HL-60/S4 treated with retinoic acid at 250 ng/mL for 4 days and 3 days (cell line): ENCODE measurements around the gene FAM117B.
"Not testable (repeated sequence)": the region's sequence is repeated elsewhere in the genome, so short reads cannot be mapped to it uniquely, and the experiment has no call there.

Experiments used
- in situ Hi-C: fragments of 300-500 bp; cut with MboI; formaldehyde crosslinking; loops from 2 replicates; pipeline ENCODE4 v1.7.0; 2022; ENCODE audit warnings: low sequenced_read_pairs

FAM117B gene

GRCh38 chr2:202700075-202700901 is 65.5 kb downstream of the FAM117B start:
- in situ Hi-C loops, result no loop called here

GRCh38 chr2:202703091-202703490 is 68.3 kb downstream of the FAM117B start:
- in situ Hi-C loops, result no loop called here

GRCh38 chr2:202704248-202704647 is 69.5 kb downstream of the FAM117B start:
- in situ Hi-C loops, result no loop called here

- in situ Hi-C loops, result no loop called here
These were observed 70.8 kb downstream of the FAM117B start for GRCh38 chr2:202705446-202706020.

- in situ Hi-C loops, result not testable (repeated sequence)
These were observed 80.5 kb downstream of the FAM117B start for GRCh38 chr2:202714971-202715935.

GRCh38 chr2:202716114-202716718 is 81.4 kb downstream of the FAM117B start:
- in situ Hi-C loops, result no loop called here

- in situ Hi-C loops, result no loop called here
These were observed 82.3 kb downstream of the FAM117B start for GRCh38 chr2:202716953-202717597.

GRCh38 chr2:202717598-202718310 is 83.0 kb downstream of the FAM117B start:
- in situ Hi-C loops, result no loop called here

GRCh38 chr2:202718614-202719013 is 83.8 kb downstream of the FAM117B start:
- in situ Hi-C loops, result no loop called here

- in situ Hi-C loops, result no loop called here
These were observed 85.5 kb downstream of the FAM117B start for GRCh38 chr2:202720226-202720625.

GRCh38 chr2:202721621-202722020 is 86.9 kb downstream of the FAM117B start:
- in situ Hi-C loops, result no loop called here

GRCh38 chr2:202723746-202724145 is 89.0 kb downstream of the FAM117B start:
- in situ Hi-C loops, result no loop called here

- in situ Hi-C loops, result no loop called here
These were observed 91.3 kb downstream of the FAM117B start for GRCh38 chr2:202726070-202726469.

GRCh38 chr2:202736826-202737225 is 102.1 kb downstream of the FAM117B start:
- in situ Hi-C loops, result no loop called here

GRCh38 chr2:202743613-202744012 is 108.8 kb downstream of the FAM117B start:
- in situ Hi-C loops, result no loop called here

- in situ Hi-C loops, result no loop called here
These were observed 114.7 kb downstream of the FAM117B start for GRCh38 chr2:202749477-202749876.

GRCh38 chr2:202750763-202751427 is 116.1 kb downstream of the FAM117B start:
- in situ Hi-C loops, result no loop called here

- in situ Hi-C loops, result no loop called here
These were observed 117.3 kb downstream of the FAM117B start for GRCh38 chr2:202752071-202752470.

- in situ Hi-C loops, result no loop called here
These were observed 120.2 kb downstream of the FAM117B start for GRCh38 chr2:202754936-202755335.
